Measurements from ENCODE around the gene PEAK1. TPM values are rescaled to one million over a fixed set of nuclear protein-coding genes. Genes with fewer than 3 reads are reported as not detected.
"Not testable (repeated sequence)": the region's sequence is repeated elsewhere in the genome, so short reads cannot be mapped to it uniquely, and the experiment has no call there.

The PEAK1 gene
- total RNA-seq, 2 experiments from 2014 or later, result 20.8 to 23.6 TPM

GRCh38 chr15:77173487-77173886, 246.4 kb downstream of the PEAK1 start:
- POLR2A ChIA-PET, result no interaction called here
- Mint-ChIP-seq H3K9me3 (no peaks in the 10 kb centered on the region), H3K4me1 (peaks cover 2% of the 10 kb centered on the region), H3K27me3 (no peaks in the 10 kb centered on the region), H3K36me3 (ENCODE audit: low read depth) (no peaks in the 10 kb centered on the region), H3K4me3 (no peak overlapping the region), H3K27ac (no peak overlapping the region)
- CTCF ChIA-PET, result no interaction called here
- no peak for DNase-seq

- no peaks in the 10 kb centered on the region for H3K9me3 Mint-ChIP-seq
- H3K4me1 Mint-ChIP-seq, result no peaks in the 10 kb centered on the region
- DNase-seq, result no peak
- no peak overlapping the region for H3K27ac Mint-ChIP-seq
- CTCF ChIA-PET, result no interaction called here
- POLR2A ChIA-PET, result no interaction called here
- no peaks in the 10 kb centered on the region for H3K27me3 Mint-ChIP-seq
- H3K36me3 Mint-ChIP-seq (ENCODE audit: low read depth), result no peaks in the 10 kb centered on the region
- no peak overlapping the region for H3K4me3 Mint-ChIP-seq
Measured at GRCh38 chr15:77171221-77171967, 248.5 kb downstream of the PEAK1 start.

GRCh38 chr15:77168616-77169015, 251.3 kb downstream of the PEAK1 start:
- Mint-ChIP-seq H3K36me3 (ENCODE audit: low read depth) (no peaks in the 10 kb centered on the region), H3K4me1 (no peaks in the 10 kb centered on the region), H3K9me3 (no peaks in the 10 kb centered on the region), H3K27ac (no peak overlapping the region), H3K4me3 (no peak overlapping the region), H3K27me3 (no peaks in the 10 kb centered on the region)
- no peak for DNase-seq
- CTCF ChIA-PET, result no interaction called here
- POLR2A ChIA-PET, result interaction anchor here (0.6 kb wide), 1 partner anchor 49 kb away, joined by 3 read pairs; no protein-coding TSS in a partner anchor

- no peak for DNase-seq
- ChIA-PET CTCF (no interaction called here), POLR2A (interaction anchor here (0.6 kb wide), 1 partner anchor 49 kb away, joined by 3 read pairs; no protein-coding TSS in a partner anchor)
- Mint-ChIP-seq H3K4me3 (no peak overlapping the region), H3K27ac (no peak overlapping the region), H3K9me3 (no peaks in the 10 kb centered on the region), H3K4me1 (peaks cover 4% of the 10 kb centered on the region), H3K36me3 (ENCODE audit: low read depth) (no peaks in the 10 kb centered on the region), H3K27me3 (no peaks in the 10 kb centered on the region)
Measured at GRCh38 chr15:77168141-77168540, 251.8 kb downstream of the PEAK1 start.

- no peak overlapping the region for H3K4me3 Mint-ChIP-seq
- POLR2A ChIA-PET, result no interaction called here
- H3K9me3 Mint-ChIP-seq, result no peaks in the 10 kb centered on the region
- H3K36me3 Mint-ChIP-seq (ENCODE audit: low read depth), result no peaks in the 10 kb centered on the region
- CTCF ChIA-PET, result interaction anchor here (0.6 kb wide), 1 partner anchor 37 kb away, joined by 4 read pairs; no protein-coding TSS in a partner anchor
- DNase-seq, result no peak
- no peak overlapping the region for H3K27ac Mint-ChIP-seq
- peaks cover 7% of the 10 kb centered on the region for H3K4me1 Mint-ChIP-seq
- no peaks in the 10 kb centered on the region for H3K27me3 Mint-ChIP-seq
Measured at GRCh38 chr15:77167406-77167805, 252.5 kb downstream of the PEAK1 start.

GRCh38 chr15:77163781-77164384, 256.0 kb downstream of the PEAK1 start:
- no peak for DNase-seq
- Mint-ChIP-seq H3K27ac (no peak overlapping the region), H3K4me3 (no peak overlapping the region), H3K4me1 (peaks cover 11% of the 10 kb centered on the region), H3K36me3 (ENCODE audit: low read depth) (no peaks in the 10 kb centered on the region), H3K9me3 (no peaks in the 10 kb centered on the region), H3K27me3 (no peaks in the 10 kb centered on the region)
- ChIA-PET CTCF (no interaction called here), POLR2A (no interaction called here)

- no peak for DNase-seq
- H3K4me1 Mint-ChIP-seq, result peaks cover 11% of the 10 kb centered on the region
- H3K9me3 Mint-ChIP-seq, result no peaks in the 10 kb centered on the region
- H3K27ac Mint-ChIP-seq, result no peak overlapping the region
- H3K4me3 Mint-ChIP-seq, result no peak overlapping the region
- H3K27me3 Mint-ChIP-seq, result no peaks in the 10 kb centered on the region
- ChIA-PET POLR2A (no interaction called here), CTCF (interaction anchor here (0.7 kb wide), 1 partner anchor 153 kb away, joined by 5 read pairs; no protein-coding TSS in a partner anchor)
- H3K36me3 Mint-ChIP-seq (ENCODE audit: low read depth), result no peaks in the 10 kb centered on the region
Measured at GRCh38 chr15:77162872-77163633, 256.9 kb downstream of the PEAK1 start.

GRCh38 chr15:77160562-77161478, 259.1 kb downstream of the PEAK1 start:
- ChIA-PET POLR2A (interaction anchor here (0.8 kb wide), 1 partner anchor 230 kb away, joined by 4 read pairs; the partner anchor contains the start of gene RCN2), CTCF (interaction anchor here (1.0 to 1.3 kb wide), 3 partner anchors 18 to 29 kb away, joined by 3 read pairs; no protein-coding TSS in a partner anchor)
- DNase-seq, result no peak
- no peak overlapping the region for H3K27ac Mint-ChIP-seq
- no peaks in the 10 kb centered on the region for H3K9me3 Mint-ChIP-seq
- H3K4me3 Mint-ChIP-seq, result no peak overlapping the region
- H3K36me3 Mint-ChIP-seq (ENCODE audit: low read depth), result peaks cover 5% of the 10 kb centered on the region
- H3K4me1 Mint-ChIP-seq, result peaks cover 11% of the 10 kb centered on the region
- H3K27me3 Mint-ChIP-seq, result no peaks in the 10 kb centered on the region

- H3K4me3 Mint-ChIP-seq; POLR2A ChIA-PET; DNase-seq; H3K9me3 Mint-ChIP-seq; H3K27me3 Mint-ChIP-seq; H3K36me3 Mint-ChIP-seq (ENCODE audit: low read depth); H3K27ac Mint-ChIP-seq; H3K4me1 Mint-ChIP-seq; CTCF ChIA-PET: not testable (repeated sequence)
Measured at GRCh38 chr15:77156000-77156399, 263.9 kb downstream of the PEAK1 start.

GRCh38 chr15:77148191-77148590, 271.7 kb downstream of the PEAK1 start:
- DNase-seq, result no peak
- Mint-ChIP-seq H3K9me3 (no peaks in the 10 kb centered on the region), H3K4me3 (no peak overlapping the region), H3K27ac (no peak overlapping the region), H3K36me3 (ENCODE audit: low read depth) (no peaks in the 10 kb centered on the region), H3K27me3 (peaks cover 2% of the 10 kb centered on the region), H3K4me1 (peaks cover 5% of the 10 kb centered on the region)
- CTCF ChIA-PET, result no interaction called here
- POLR2A ChIA-PET, result interaction anchor here (0.6 kb wide), 1 partner anchor 1007 kb away, joined by 4 read pairs; no protein-coding TSS in a partner anchor

GRCh38 chr15:77145370-77145769, 274.5 kb downstream of the PEAK1 start:
- Mint-ChIP-seq H3K27me3 (no peaks in the 10 kb centered on the region), H3K4me1 (peaks cover 5% of the 10 kb centered on the region), H3K9me3 (no peaks in the 10 kb centered on the region), H3K36me3 (ENCODE audit: low read depth) (no peaks in the 10 kb centered on the region), H3K27ac (no peak overlapping the region), H3K4me3 (no peak overlapping the region)
- ChIA-PET POLR2A (no interaction called here), CTCF (interaction anchor here (1.4 kb wide), 1 partner anchor 398 kb away, joined by 4 read pairs; no protein-coding TSS in a partner anchor)
- no peak for DNase-seq

- CTCF ChIA-PET, result interaction anchor here (0.5 to 1.4 kb wide), 2 partner anchors 257 to 348 kb away, joined by 3 read pairs; no protein-coding TSS in a partner anchor
- H3K9me3 Mint-ChIP-seq, result no peaks in the 10 kb centered on the region
- H3K27ac Mint-ChIP-seq, result no peak overlapping the region
- no peaks in the 10 kb centered on the region for H3K36me3 Mint-ChIP-seq (ENCODE audit: low read depth)
- H3K4me1 Mint-ChIP-seq, result peaks cover 5% of the 10 kb centered on the region
- H3K27me3 Mint-ChIP-seq, result no peaks in the 10 kb centered on the region
- no peak for DNase-seq
- POLR2A ChIA-PET, result no interaction called here
- no peak overlapping the region for H3K4me3 Mint-ChIP-seq
Measured at GRCh38 chr15:77144492-77145070, 275.3 kb downstream of the PEAK1 start.
